Stimulated activated naive CD8-positive, alpha-beta T cell treated with anti-CD3 and anti-CD28 coated beads, Interleukin-15, amount 100 ng/mL, for 72 hours (primary cell): ENCODE measurements around the gene XPO4.

Experiments used
- ATAC-seq: fragments of 150-1000 bp; cut with Tn5 transposase; 2 replicates; pipeline ENCODE4 v1.10.0; 2021; ENCODE audit warnings: mild to moderate bottlenecking, moderate library complexity
- DNase-seq, 2 donors: peaks; one replicate each; pipeline ENCODE4 v3.0.0; 2021 to 2022
- H3K27ac Mint-ChIP-seq, 2 donors: one replicate each; pipeline ENCODE4 v1.8.0; 2022; ENCODE audit warnings: mild to moderate bottlenecking in 2 of 2, mixed read lengths in 2 of 2, moderate library complexity in 2 of 2
- H3K27me3 Mint-ChIP-seq: one replicate; pipeline ENCODE4 v1.8.0; 2022; ENCODE audit warnings: mixed read lengths
- H3K4me1 Mint-ChIP-seq: one replicate; pipeline ENCODE4 v1.8.0; 2022; ENCODE audit warnings: mild to moderate bottlenecking, mixed read lengths
- H3K4me3 Mint-ChIP-seq, 2 donors: one replicate each; pipeline ENCODE4 v1.8.0; 2022; ENCODE audit warnings: mild to moderate bottlenecking in 2 of 2, mixed read lengths in 2 of 2, moderate library complexity in 1 of 2
- H3K9me3 Mint-ChIP-seq, 2 donors: one replicate each; pipeline ENCODE4 v1.8.0; 2022; ENCODE audit warnings: mixed read lengths in 2 of 2

The XPO4 gene

DNA sequence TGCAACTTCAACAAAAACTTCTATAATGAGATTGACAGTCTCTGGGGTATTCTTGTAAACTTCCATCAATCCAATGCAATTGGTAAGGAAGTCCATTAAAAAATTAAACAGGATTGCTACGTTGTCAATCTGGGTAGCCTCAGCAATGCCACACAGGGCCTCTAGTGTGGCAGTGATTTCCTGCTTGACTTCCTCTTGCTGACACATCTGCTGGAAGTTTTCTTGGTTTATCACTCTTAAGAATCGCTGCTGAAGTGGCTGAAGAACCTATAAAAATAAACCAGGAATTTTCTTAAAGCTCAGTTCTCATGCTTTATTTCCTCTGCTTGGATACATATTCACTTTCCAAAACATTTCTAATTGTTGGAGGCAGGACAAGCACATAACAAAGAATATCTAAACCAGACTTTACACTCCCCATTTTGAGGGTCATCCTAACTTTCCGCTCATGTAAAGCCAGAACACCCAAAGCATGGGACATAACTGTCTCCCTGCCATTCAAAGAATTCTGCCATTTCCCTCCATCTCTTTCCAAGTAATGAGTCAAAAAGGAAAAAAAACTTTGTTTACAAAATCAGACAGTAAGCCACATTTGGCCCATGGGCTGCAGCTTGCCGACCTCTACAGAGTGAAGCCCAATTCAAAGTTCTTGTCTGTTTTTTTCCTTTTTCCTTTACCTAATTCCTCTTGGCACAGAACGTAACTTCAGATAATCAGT lies 105.6 kb downstream of the XPO4 start:
- peaks cover 23% of the 10 kb centered on the region for H3K4me1 Mint-ChIP-seq
- H3K27ac Mint-ChIP-seq, result no peak overlapping the region
- ATAC-seq (no peak), DNase-seq (no peak)
- no peaks in the 10 kb centered on the region for H3K9me3 Mint-ChIP-seq
- no peaks in the 10 kb centered on the region for H3K27me3 Mint-ChIP-seq
- H3K4me3 Mint-ChIP-seq, result no peak overlapping the region

DNA sequence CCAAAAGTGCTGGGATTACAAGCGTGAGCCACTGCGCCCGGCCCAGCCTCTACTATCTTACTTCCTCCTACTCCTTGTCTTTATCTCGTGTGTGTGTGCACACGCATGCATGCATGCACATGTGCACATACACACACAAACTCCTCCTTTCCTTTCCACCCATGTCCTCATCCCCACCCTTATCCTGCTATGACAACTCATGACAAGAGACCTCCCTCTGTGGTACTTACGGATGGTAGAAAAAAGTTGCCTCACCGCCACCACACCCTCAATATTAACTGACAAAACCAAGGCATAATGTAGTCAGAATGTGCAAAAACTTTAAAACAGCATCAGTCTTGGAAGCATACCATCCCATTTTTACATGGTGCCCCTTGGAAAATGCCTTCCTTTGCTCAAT lies 112.9 kb downstream of the XPO4 start:
- no peaks in the 10 kb centered on the region for H3K9me3 Mint-ChIP-seq
- DNase-seq, result no peak
- no peak overlapping the region for H3K4me3 Mint-ChIP-seq
- no peaks in the 10 kb centered on the region for H3K4me1 Mint-ChIP-seq
- ATAC-seq, result no peak
- no peak overlapping the region for H3K27ac Mint-ChIP-seq
- no peaks in the 10 kb centered on the region for H3K27me3 Mint-ChIP-seq

DNA sequence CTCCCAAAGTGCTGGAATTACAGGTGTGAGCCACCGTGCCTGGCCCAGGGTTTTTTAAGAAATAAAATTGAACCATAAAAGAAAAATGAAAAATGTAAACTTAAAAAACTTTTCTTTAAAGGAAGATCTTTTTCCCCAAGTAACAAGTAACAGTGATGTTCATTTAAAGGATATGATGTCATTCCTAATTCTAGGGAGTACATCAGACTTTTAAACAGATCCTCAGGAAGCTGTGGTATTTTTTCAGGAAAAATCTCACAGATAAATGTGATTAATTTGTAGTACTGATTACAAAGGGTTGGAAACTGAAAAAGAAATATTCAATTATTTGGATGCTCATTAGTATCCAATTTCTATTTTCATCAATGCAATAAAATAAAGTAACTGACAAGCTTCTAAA lies 114.2 kb downstream of the XPO4 start:
- Mint-ChIP-seq H3K27me3 (no peaks in the 10 kb centered on the region), H3K4me1 (no peaks in the 10 kb centered on the region), H3K4me3 (no peak overlapping the region), H3K27ac (no peak overlapping the region), H3K9me3 (no peaks in the 10 kb centered on the region)
- no peak for ATAC-seq
- no peak for DNase-seq

DNA sequence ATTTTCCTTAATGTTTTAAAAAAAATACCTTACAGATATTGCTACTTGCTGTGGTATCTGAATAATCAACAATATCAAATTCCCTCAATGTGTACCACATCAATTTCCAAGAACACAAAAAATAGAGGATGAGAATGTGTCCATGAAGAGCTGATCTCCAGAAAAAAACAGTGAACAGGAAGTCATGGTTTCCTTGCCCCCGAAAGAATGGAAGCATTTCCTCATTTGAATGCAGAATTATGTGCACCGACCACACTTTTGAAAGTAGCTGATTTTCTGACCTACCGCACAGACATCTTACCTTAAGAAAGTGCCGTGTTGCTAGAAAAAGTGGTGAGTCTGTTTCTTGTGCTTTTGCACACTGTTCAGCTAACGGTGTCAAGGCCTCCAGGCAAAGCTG lies 115.4 kb downstream of the XPO4 start:
- DNase-seq, result no peak
- Mint-ChIP-seq H3K4me3 (no peak overlapping the region), H3K9me3 (no peaks in the 10 kb centered on the region), H3K4me1 (peaks cover 6% of the 10 kb centered on the region), H3K27ac (no peak overlapping the region), H3K27me3 (no peaks in the 10 kb centered on the region)
- no peak for ATAC-seq

DNA sequence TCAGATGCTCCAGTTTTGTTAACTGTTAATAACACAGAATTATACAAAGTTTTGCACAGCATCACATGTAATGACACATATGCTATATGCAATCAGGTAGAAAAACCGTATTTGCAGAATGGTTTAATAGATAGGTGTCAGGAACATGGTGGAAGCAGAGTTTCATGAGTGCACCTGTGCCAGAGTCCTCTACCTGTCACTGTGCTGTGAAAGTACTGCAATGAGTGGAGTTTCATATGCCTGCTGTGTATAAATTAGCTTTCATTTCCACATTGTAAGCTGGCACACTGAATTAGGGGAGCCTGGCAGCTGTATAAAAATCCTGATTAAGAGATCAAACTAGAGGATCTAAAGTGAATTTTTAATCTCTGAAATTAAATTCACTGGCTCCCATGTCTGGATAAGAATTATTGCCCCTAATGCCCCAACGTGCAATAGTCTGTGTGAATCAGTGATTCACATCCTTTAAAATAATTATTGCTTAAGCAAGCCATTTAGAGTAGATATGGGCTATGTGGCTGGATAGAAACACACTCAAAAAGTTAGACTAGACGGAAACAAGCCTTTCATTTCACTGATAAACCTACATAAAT lies 120.3 kb downstream of the XPO4 start:
- Mint-ChIP-seq H3K27me3 (no peaks in the 10 kb centered on the region), H3K4me1 (peaks cover 8% of the 10 kb centered on the region), H3K9me3 (no peaks in the 10 kb centered on the region), H3K27ac (no peak overlapping the region), H3K4me3 (no peak overlapping the region)
- ATAC-seq (peak; percentile 66), DNase-seq (no peak)

DNA sequence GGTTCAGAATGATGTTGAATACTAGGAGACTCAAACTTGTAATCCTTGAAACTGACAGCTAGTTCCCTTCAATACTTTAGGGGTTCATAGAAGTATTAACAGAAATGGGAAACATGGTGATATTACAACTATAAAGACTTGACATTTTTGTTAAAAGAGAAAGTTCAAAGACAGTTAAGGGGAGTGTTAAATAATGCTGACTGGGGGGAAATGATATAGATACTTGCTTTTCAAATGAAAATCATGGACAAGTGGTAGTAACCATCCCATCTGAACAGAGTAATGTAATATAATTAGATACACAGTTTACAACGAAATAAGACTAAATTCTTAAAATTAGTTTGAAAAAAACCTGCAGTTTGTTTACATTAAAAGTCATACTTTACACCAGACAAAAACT lies 122.2 kb downstream of the XPO4 start:
- no peaks in the 10 kb centered on the region for H3K9me3 Mint-ChIP-seq
- no peaks in the 10 kb centered on the region for H3K27me3 Mint-ChIP-seq
- no peak for DNase-seq
- no peak overlapping the region for H3K4me3 Mint-ChIP-seq
- ATAC-seq, result no peak
- H3K27ac Mint-ChIP-seq, result no peak overlapping the region
- peaks cover 8% of the 10 kb centered on the region for H3K4me1 Mint-ChIP-seq

DNA sequence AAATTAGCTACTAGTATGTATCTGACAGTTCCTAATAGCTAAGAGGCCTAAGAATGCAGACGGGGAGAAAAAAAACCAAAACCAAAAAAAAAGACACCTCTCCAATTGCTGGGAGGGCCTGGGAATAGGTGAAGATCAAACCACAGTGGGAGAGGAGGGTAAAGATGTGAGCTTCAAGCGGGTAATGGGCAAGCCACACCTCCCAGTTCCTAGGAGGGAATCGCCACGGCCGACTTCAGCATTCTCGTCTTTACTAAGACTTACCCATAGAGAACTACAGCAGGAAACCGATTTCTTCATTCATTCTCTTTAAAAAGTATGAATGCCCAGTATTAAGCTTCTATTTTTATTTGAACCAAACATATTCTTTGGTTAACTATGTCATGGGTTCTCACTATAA lies 123.1 kb downstream of the XPO4 start:
- no peak for DNase-seq
- no peak for ATAC-seq
- Mint-ChIP-seq H3K27me3 (no peaks in the 10 kb centered on the region), H3K4me1 (peaks cover 14% of the 10 kb centered on the region), H3K4me3 (no peak overlapping the region), H3K27ac (peak overlapping the region in 1 of 2 donors; percentile 37), H3K9me3 (no peaks in the 10 kb centered on the region)

DNA sequence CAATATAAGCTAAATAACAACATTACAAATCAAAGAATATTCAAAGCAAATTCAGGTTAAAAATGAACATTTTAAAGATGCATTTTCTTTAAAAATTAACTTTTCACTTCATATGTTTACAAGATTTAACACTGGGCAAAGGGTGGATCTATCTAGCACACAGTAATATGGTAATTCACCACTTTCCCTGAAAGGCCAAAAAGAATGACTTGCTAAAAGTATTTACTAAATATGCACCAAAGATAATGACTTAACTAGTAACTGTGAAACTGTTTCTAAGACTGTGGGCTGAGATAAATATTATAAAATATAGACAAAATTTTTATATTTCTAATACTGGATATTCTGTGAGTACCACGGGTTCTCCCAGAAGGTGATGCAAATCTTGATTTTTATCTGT lies 124.2 kb downstream of the XPO4 start:
- Mint-ChIP-seq H3K4me3 (no peak overlapping the region), H3K4me1 (peaks cover 24% of the 10 kb centered on the region), H3K27me3 (no peaks in the 10 kb centered on the region), H3K27ac (no peak overlapping the region), H3K9me3 (no peaks in the 10 kb centered on the region)
- ATAC-seq, result no peak
- DNase-seq, result no peak

DNA sequence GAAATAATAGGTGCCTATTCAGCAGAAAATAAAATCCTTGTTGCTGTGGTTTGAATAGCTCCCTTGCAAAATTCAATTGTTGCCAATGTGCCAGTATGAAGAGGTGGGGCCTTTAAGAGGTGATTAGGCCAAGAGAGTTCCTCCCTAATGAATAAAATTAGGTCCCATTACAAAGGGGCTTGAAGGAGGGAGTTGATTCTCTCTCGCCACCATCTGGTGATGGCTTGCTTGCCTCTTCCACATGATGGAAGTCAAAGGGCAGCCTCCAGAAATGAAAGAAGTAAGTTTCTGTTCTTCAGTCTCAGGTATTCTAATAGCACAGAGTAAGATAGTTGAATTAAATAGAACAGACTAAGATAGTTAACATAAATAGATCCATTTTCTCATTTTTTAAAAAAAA lies 125.8 kb downstream of the XPO4 start:
- ATAC-seq (no peak), DNase-seq (no peak)
- peaks cover 22% of the 10 kb centered on the region for H3K4me1 Mint-ChIP-seq
- no peaks in the 10 kb centered on the region for H3K9me3 Mint-ChIP-seq
- H3K27me3 Mint-ChIP-seq, result no peaks in the 10 kb centered on the region
- no peak overlapping the region for H3K27ac Mint-ChIP-seq
- H3K4me3 Mint-ChIP-seq, result no peak overlapping the region

DNA sequence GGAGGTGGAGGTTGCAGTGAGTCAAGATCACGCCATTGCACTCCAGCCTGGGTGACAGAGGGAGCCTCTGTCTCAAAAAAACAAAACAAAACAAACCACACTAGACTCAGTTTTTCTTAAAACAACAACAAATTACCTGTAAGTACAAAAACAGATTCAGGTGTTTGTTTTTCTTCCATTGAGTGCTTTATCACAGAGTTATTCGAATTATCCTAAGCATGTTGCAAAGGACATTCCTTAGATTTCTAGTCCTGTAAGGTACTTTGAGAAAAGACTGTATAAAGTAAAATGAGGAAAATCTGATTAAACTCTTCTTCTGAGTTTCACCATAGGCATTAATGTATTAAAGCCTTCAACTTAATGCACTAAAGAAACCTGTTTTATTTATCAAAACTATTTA lies 126.6 kb downstream of the XPO4 start:
- no peak for DNase-seq
- no peak for ATAC-seq
- H3K27me3 Mint-ChIP-seq, result no peaks in the 10 kb centered on the region
- H3K27ac Mint-ChIP-seq, result peak overlapping the region in 1 of 2 donors; percentile 42
- H3K4me1 Mint-ChIP-seq, result peaks cover 29% of the 10 kb centered on the region
- no peaks in the 10 kb centered on the region for H3K9me3 Mint-ChIP-seq
- H3K4me3 Mint-ChIP-seq, result no peak overlapping the region

DNA sequence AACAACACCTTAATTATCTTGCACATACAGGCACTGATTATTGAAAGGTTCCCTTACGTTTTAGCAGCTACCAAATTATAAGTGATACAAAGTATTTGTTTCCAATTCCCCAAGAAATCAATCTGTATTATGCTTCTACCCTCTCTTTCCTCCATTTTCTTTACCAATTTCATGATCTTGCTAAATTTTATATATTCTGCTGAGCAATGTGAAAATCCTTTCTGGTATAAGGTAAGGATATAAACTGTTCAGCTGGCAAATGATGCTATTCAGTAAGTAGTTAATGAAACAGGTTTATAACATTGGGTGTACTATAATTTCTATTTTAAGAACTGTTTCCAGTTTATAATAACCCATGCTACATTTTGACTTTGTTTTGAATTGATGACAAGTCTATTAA lies 127.8 kb downstream of the XPO4 start:
- Mint-ChIP-seq H3K27ac (peak overlapping the region in 1 of 2 donors; percentile 67), H3K4me1 (peaks cover 36% of the 10 kb centered on the region), H3K4me3 (peak overlapping the region; percentile 87 to 91), H3K9me3 (peaks cover 4 to 5% of the 10 kb centered on the region in 2 donors), H3K27me3 (no peaks in the 10 kb centered on the region)
- no peak for DNase-seq
- no peak for ATAC-seq

DNA sequence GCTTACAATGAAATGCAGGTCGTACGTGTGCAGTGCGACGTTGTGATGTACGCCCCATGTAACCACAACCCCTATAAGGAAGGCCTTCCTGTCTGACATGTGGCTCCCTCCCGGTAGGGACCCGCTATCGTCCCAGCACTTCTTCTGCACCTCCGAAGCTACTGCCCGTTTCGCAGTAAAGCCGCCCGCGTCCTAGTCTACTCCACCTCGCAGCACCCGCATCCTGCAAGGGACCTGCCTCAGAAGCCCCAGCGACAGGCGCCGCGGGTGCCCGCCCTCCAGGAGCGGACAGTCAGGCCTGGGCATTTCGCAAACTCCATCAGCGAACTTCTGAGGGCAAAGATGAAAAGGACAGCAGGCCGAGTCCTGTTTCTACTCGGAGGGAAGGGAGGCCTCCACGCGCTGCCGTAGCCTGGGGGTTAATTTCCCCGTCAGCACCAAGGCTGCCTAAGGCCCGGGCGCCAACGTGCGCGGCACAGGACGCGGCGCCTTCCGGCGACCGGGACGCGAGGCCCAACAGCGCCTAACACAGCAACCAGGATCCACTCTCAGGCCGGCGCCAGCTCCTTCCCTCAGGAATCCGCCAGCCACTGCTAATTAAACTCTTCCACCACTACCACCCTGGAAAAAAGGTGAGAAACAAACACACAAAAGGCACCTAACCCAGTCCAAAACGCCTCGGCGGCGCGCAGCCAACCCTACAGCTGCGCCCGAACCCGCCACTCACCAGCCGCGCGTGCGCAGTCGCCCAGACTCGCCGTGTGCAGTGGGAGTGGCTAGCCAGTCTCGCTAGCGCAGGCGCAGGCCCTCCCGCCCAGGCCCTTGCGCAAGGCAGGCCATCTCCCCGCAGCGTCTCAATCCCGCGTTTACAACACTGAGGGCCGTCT lies 129.1 kb downstream of the XPO4 start, which contains the start of gene EEF1AKMT1:
EEF1AKMT1 (minus strand) TSS at position 768 of the 887 bp plus-strand sequence. CDS start 16,363 bp downstream, outside the sequence.
- H3K4me1 Mint-ChIP-seq, result peaks cover 50% of the 10 kb centered on the region
- H3K4me3 Mint-ChIP-seq, result peak within 1 kb of the TSS; percentile 87 to 91
- H3K27ac Mint-ChIP-seq, result peak within 1 kb of the TSS; percentile 98 to 99
- ATAC-seq (peak; percentile 94), DNase-seq (peak; percentile 95 to 96)
- no peaks in the 10 kb centered on the region for H3K27me3 Mint-ChIP-seq
- peaks cover 8 to 12% of the 10 kb centered on the region in 2 donors for H3K9me3 Mint-ChIP-seq

DNA sequence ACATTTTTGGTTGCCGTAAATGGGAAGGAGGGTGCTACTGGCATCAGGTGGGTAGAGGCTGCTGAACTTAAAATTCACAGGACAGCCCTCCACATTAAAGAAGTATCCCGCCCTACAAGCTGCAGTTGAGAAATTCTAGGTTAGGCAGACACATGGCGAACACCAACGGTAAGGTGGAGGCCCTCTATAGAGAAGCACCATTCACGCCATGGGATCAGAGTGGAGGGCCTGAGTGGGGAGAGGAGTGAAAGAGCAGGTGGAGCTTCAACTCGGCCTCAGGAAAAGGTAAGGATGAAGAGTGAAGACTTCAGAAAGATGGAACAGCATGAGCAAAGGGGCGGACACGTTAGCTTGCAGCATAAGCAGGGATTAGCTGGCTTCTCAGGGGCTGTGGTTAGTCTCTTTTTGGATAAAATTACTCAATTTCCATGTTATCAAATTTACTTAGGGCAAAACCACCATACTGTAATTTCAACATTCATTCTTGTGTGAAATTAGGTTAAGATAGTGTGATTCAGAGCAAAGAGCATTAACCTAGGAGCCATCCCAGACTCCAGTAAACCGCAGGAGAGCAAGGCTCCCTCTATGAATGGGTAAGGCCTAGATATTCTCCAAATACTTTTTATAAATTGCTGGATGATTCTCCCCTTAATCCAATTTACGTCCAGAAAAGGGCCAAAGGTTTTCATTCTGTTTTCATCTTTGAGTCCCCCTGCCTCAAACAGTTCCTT lies 130.0 kb downstream of the XPO4 start:
- H3K27ac Mint-ChIP-seq, result peak overlapping the region; percentile 98 to 99
- DNase-seq, result no peak

DNA sequence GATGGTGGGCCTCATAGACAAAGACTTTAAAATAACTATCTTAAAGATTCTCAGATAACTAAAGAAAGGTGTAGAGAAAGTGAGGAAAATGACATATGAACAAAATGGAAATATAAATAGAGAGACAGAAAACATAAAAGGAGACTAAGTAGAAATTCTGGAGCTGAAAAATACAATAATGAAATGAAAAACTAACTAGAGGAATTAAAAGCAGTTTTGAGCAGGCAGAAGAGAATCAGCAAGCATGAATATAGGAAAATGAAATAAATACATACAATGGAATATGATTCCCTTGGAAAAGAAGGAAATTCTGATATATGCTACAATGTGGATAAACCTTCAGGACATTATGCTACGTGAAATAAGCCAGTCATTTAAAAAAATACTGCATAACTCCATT lies 132.7 kb downstream of the XPO4 start:
- H3K4me3 Mint-ChIP-seq, result peak overlapping the region; percentile 6 to 49
- no peak for ATAC-seq
- H3K27ac Mint-ChIP-seq, result no peak overlapping the region
- no peak for DNase-seq
- H3K27me3 Mint-ChIP-seq, result no peaks in the 10 kb centered on the region
- H3K9me3 Mint-ChIP-seq, result peaks cover 21 to 25% of the 10 kb centered on the region in 2 donors
- H3K4me1 Mint-ChIP-seq, result peaks cover 48% of the 10 kb centered on the region

More for the DNA sequence above, 130.0 kb downstream of the XPO4 start:
- Mint-ChIP-seq H3K27me3 (no peaks in the 10 kb centered on the region), H3K4me3 (peak overlapping the region; percentile 87 to 91), H3K4me1 (peaks cover 50% of the 10 kb centered on the region), H3K9me3 (peaks cover 17 to 20% of the 10 kb centered on the region in 2 donors)
- ATAC-seq, result no peak

DNA sequence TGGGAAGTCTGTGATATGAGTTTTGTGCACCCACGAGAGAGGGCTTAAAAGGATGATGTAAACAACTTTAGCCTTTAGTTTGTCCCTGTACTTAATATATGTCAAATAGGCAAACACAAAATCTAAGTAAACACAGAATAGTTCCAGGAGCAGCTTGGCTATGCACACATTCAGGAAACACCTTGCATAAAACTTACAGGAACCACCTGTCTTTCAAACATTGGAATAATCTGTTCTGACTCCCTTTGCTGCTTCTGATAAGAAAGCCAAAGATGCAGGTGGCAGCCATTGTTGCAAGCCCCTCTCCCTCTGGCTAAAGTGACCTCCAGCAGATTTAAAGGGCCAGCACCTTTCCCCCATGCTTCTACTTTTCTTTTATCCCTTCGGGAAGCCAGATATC lies 133.5 kb downstream of the XPO4 start:
- DNase-seq (no peak), ATAC-seq (no peak)
- no peak overlapping the region for H3K27ac Mint-ChIP-seq
- peaks cover 21 to 25% of the 10 kb centered on the region in 2 donors for H3K9me3 Mint-ChIP-seq
- no peaks in the 10 kb centered on the region for H3K27me3 Mint-ChIP-seq
- H3K4me3 Mint-ChIP-seq, result no peak overlapping the region
- peaks cover 41% of the 10 kb centered on the region for H3K4me1 Mint-ChIP-seq
